Calu3 (cell line): ENCODE measurements around the gene NR2F2. TPM values are rescaled to one million over a fixed set of nuclear protein-coding genes. Genes with fewer than 3 reads are reported as not detected.
A peak's percentile ranks its signal among the peaks of the same experiment; 100 is the strongest.

ENCODE experiments used
- BruUV-seq: library from RNA; stranded (reverse); fragments of 400-500 nt; replicated peaks from 2 replicates; lab custom pipeline; 2021; lab: Mats Ljungman, UMichigan
- CTCF ChIA-PET: fragments of 300-600 bp; sonication (Branson Sonifier 250); formaldehyde crosslinking; loops from one replicate; lab custom pipeline; 2022; ENCODE audit warnings: antibody characterized with exemption; lab: Charles Lee
- DNase-seq: peaks from one replicate; pipeline ENCODE4 v3.0.0; 2022
- H3K27ac Mint-ChIP-seq: one replicate; pipeline ENCODE4 v1.8.0; 2022; ENCODE audit warnings: mixed read lengths; ENCODE audit not compliant: unreplicated experiment
- H3K27me3 Mint-ChIP-seq: one replicate; pipeline ENCODE4 v1.8.0; 2022; ENCODE audit warnings: mixed read lengths; ENCODE audit not compliant: unreplicated experiment
- H3K36me3 Mint-ChIP-seq: one replicate; pipeline ENCODE4 v1.8.0; 2022; ENCODE audit warnings: mild to moderate bottlenecking, moderate library complexity, mixed read lengths; ENCODE audit not compliant: insufficient read depth, unreplicated experiment
- H3K4me1 Mint-ChIP-seq: one replicate; pipeline ENCODE4 v1.8.0; 2022; ENCODE audit warnings: mild to moderate bottlenecking, low read depth, mixed read lengths; ENCODE audit not compliant: unreplicated experiment
- H3K4me3 Mint-ChIP-seq: one replicate; pipeline ENCODE4 v1.8.0; 2022; ENCODE audit warnings: mild to moderate bottlenecking, low read depth, moderate library complexity, mixed read lengths; ENCODE audit not compliant: unreplicated experiment
- H3K9me3 Mint-ChIP-seq: one replicate; pipeline ENCODE4 v1.8.0; 2022; ENCODE audit warnings: low read depth, mixed read lengths; ENCODE audit not compliant: unreplicated experiment
- CTCF ChIP-seq: fragments of 200-600 bp; IDR thresholded peaks from one replicate; pipeline ENCODE4 v1.8.0; 2022; ENCODE audit warnings: antibody characterized with exemption; ENCODE audit not compliant: unreplicated experiment
- intact Hi-C: fragments of 100-400 bp; cut with micrococcal nuclease; formaldehyde crosslinking; loops from one replicate; pipeline ENCODE4 v1.10.0; 2022; ENCODE audit not compliant: unreplicated experiment
- total RNA-seq: library from RNA; stranded (reverse); gene quantifications from 2 replicates; pipeline ENCODE4 v1.2.3, GENCODE V29; 2022

NR2F2 gene
- total RNA-seq, 1 experiment from 2014 or later = 158 TPM

GRCh38 chr15:96323319-96324145 lies 7.0 kb upstream of the NR2F2 start:
- CTCF ChIA-PET = interaction anchor here (0.5 to 0.6 kb wide), 2 partner anchors 140 to 768 kb away, joined by 3 to 5 read pairs; no protein-coding TSS in a partner anchor
- peak overlapping the region; percentile 98 for H3K27ac Mint-ChIP-seq
- BruUV-seq = no TSS peak
- intact Hi-C loops = loop anchor here (2.0 to 10.0 kb wide), 3 partner anchors 91 to 859 kb away; no protein-coding TSS in a partner anchor
- no peak for DNase-seq
- H3K4me1 Mint-ChIP-seq = peaks cover 40% of the 10 kb centered on the region
- peaks cover 93% of the 10 kb centered on the region for H3K36me3 Mint-ChIP-seq
- no peak overlapping the region for H3K4me3 Mint-ChIP-seq
- H3K27me3 Mint-ChIP-seq = no peaks in the 10 kb centered on the region
- H3K9me3 Mint-ChIP-seq = no peaks in the 10 kb centered on the region
- TF ChIP-seq CTCF = no peak

- H3K27me3 Mint-ChIP-seq = no peaks in the 10 kb centered on the region
- peak; percentile 48 for DNase-seq
- H3K4me1 Mint-ChIP-seq = peaks cover 43% of the 10 kb centered on the region
Observed at GRCh38 chr15:96324192-96324895, 6.2 kb upstream of the NR2F2 start.

GRCh38 chr15:96324940-96325540 lies 5.5 kb upstream of the NR2F2 start:
- H3K36me3 Mint-ChIP-seq = peaks cover 98% of the 10 kb centered on the region
- CTCF ChIA-PET = interaction anchor here (0.6 kb wide), 1 partner anchor 1066 kb away, joined by 4 read pairs; no protein-coding TSS in a partner anchor
- H3K9me3 Mint-ChIP-seq = no peaks in the 10 kb centered on the region
- BruUV-seq = no TSS peak
- peaks cover 41% of the 10 kb centered on the region for H3K4me1 Mint-ChIP-seq
- H3K27ac Mint-ChIP-seq = peak overlapping the region; percentile 98
- intact Hi-C loops = loop anchor here (2.0 to 10.0 kb wide), 5 partner anchors 92 to 1068 kb away; no protein-coding TSS in a partner anchor
- H3K27me3 Mint-ChIP-seq = no peaks in the 10 kb centered on the region
- no peak for TF ChIP-seq CTCF
- H3K4me3 Mint-ChIP-seq = no peak overlapping the region
- DNase-seq = no peak

More at GRCh38 chr15:96324192-96324895, 6.2 kb upstream of the NR2F2 start:
- Mint-ChIP-seq H3K4me3 (no peak overlapping the region), H3K9me3 (no peaks in the 10 kb centered on the region), H3K27ac (peak overlapping the region; percentile 98), H3K36me3 (peaks cover 98% of the 10 kb centered on the region)
- no TSS peak for BruUV-seq
- CTCF ChIA-PET = no interaction called here
- no peak for TF ChIP-seq CTCF
- intact Hi-C loops = loop anchor here (2.0 to 10.0 kb wide), 3 partner anchors 92 to 860 kb away; no protein-coding TSS in a partner anchor
